ENCODE results near the gene FBRSL1.

GRCh38 chr12:132558042-132558856 lies 68.3 kb downstream of the FBRSL1 start:
- TF ChIP-seq MAX (IDR thresholded peaks at IDR 0.05; ENCODE audit: low read depth): no peak
- TF ChIP-seq ELF1 (IDR thresholded peaks at IDR 0.05): no peak
- no peak for TF ChIP-seq REST (IDR thresholded peaks at IDR 0.05; ENCODE audit: low read depth, low read length)
- no peak for TF ChIP-seq TAF1 (IDR thresholded peaks at IDR 0.05; ENCODE audit: borderline replicate concordance, low read depth, low read length)
- no peak for TF ChIP-seq MXI1 (IDR thresholded peaks at IDR 0.05; ENCODE audit: low read depth, low read length)
- TF ChIP-seq GABPA (IDR thresholded peaks at IDR 0.05; ENCODE audit: low read depth): no peak
- no peak for TF ChIP-seq CHD2 (IDR thresholded peaks at IDR 0.05; ENCODE audit: low read length, partially characterized antibody)

Measured in SK-N-SH (cell line).